Kidney epithelial cell (primary cell): ENCODE data around the gene NFYC. TPM values are rescaled to one million over a fixed set of nuclear protein-coding genes. Genes with fewer than 3 reads are reported as not detected.
"Not testable (repeated sequence)": the region's sequence is repeated elsewhere in the genome, so short reads cannot be mapped to it uniquely, and the experiment has no call there.

Experiments
- DNase-seq: peaks from one replicate; pipeline ENCODE4 v3.0.0-alpha.2; 2010; ENCODE audit warnings: low read depth
- H3K27me3 ChIP-seq: 2 replicates; pipeline ENCODE4 v1.6.0; 2011; ENCODE audit warnings: low read length; ENCODE audit not compliant: control insufficient read depth, insufficient read depth
- H3K36me3 ChIP-seq: 2 replicates; pipeline ENCODE4 v1.5.1; 2011; ENCODE audit warnings: low read length; ENCODE audit not compliant: control insufficient read depth, insufficient read depth
- H3K4me3 ChIP-seq: 2 replicates; pipeline ENCODE4 v1.5.1; 2011; ENCODE audit warnings: low read depth, mild to moderate bottlenecking, control low read depth, low read length
- total RNA-seq: library from RNA; depleted of rRNA; stranded (reverse); fragments of >200 nt; gene quantifications from 2 replicates; pipeline ENCODE4 v1.2.3, GENCODE V29; 2015
- TF ChIP-seq, protein P1 (sequence below): IDR thresholded peaks from 2 replicates; pipeline ENCODE4 v1.5.1; 2011; ENCODE audit warnings: mild to moderate bottlenecking, moderate library complexity, low read length, control low read depth, inconsistent platforms; ENCODE audit not compliant: insufficient read depth, poor library complexity, severe bottlenecking

NFYC gene
- total RNA-seq, 1 donor from 2014 or later = 44.4 TPM

DNA sequence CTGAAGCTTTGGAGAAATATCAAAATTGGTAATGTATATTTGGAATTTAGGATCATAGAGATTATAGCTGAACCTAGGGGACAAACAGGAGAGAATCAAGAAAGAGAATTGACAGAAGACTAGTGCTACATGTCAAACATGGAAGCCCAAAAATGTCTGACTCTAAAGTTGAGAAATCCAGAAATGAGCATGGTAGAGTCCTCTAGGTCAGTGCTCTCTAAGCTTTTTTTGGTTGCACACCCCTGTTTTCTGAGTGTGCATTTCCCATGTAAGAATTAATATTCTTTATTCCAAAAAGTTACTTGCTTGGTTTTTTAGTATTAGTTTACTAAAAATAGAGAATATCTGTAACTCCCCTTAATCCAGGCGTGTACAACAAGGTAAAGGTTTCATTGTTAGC lies 25.6 kb downstream of the NFYC start:
- no peak overlapping the region for H3K4me3 ChIP-seq
- DNase-seq = no peak
- no peaks in the 10 kb centered on the region for H3K27me3 ChIP-seq
- H3K36me3 ChIP-seq = no peaks in the 10 kb centered on the region
- TF ChIP-seq, protein P1, sequence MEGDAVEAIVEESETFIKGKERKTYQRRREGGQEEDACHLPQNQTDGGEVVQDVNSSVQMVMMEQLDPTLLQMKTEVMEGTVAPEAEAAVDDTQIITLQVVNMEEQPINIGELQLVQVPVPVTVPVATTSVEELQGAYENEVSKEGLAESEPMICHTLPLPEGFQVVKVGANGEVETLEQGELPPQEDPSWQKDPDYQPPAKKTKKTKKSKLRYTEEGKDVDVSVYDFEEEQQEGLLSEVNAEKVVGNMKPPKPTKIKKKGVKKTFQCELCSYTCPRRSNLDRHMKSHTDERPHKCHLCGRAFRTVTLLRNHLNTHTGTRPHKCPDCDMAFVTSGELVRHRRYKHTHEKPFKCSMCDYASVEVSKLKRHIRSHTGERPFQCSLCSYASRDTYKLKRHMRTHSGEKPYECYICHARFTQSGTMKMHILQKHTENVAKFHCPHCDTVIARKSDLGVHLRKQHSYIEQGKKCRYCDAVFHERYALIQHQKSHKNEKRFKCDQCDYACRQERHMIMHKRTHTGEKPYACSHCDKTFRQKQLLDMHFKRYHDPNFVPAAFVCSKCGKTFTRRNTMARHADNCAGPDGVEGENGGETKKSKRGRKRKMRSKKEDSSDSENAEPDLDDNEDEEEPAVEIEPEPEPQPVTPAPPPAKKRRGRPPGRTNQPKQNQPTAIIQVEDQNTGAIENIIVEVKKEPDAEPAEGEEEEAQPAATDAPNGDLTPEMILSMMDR = no peak

DNA sequence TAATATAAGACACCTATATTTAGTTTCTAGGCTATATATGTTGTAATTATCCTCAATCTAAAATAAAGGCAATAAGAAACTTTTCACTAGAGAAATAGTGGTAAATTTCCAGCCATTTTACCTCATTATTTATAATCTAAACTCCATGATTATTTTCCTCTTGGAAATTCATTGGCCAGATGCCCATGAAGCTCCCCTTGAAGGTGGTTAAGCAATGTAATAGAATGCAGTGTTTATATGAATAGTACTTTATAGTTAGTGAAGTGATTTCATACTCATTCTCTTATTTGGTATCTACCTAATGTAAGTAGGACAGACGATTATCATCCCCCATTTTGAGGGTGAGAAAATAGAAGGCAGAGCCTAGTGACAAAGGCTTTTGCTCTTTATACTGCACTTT lies 26.5 kb downstream of the NFYC start:
- H3K4me3 ChIP-seq = no peak overlapping the region
- TF ChIP-seq, protein P1 = no peak
- DNase-seq = no peak

DNA sequence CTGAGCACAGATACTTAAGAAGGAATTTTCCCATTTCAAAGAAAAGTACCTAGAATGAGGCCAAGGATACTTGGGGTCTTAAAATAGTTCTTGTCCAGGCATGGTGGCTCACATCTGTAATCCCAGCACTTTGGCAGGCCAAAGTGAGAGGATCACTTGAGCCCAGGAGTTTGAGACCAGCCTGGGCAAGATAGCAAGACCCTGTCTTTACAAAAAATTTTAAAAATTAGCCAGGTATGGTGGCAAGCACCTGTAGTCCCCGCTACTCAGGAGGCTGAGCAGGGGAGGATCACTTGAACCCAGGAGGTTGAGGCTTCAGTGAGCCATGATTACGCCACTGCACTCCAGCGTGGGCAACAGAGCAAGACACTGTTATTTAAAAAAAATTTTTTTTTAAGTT lies 29.0 kb downstream of the NFYC start:
- no peak for DNase-seq
- Histone ChIP-seq H3K36me3 (no peaks in the 10 kb centered on the region), H3K27me3 (no peaks in the 10 kb centered on the region), H3K4me3 (no peak overlapping the region)
- TF ChIP-seq, protein P1 = no peak

More for the DNA sequence above, 26.5 kb downstream of the NFYC start:
- no peaks in the 10 kb centered on the region for H3K36me3 ChIP-seq
- no peaks in the 10 kb centered on the region for H3K27me3 ChIP-seq

DNA sequence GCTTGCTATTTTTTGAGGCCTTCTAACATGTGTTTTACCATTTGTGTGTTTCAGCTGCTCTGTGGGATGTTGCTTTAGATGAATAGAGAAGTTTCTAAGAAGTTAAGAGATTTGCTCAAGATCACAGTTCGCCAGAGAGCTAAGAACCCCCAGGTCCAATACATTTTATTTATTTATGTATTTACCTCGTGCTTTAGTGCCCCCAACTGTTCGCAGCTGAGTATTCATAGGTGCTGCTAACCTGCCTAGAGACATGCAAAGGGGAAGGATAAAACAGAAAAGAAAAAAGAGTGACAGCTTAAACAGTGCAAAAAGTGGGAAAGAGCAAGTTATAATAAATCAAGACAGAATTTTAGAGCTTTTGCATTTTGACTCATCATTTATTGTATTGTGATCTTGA lies 31.1 kb downstream of the NFYC start:
- TF ChIP-seq, protein P1 = no peak
- no peaks in the 10 kb centered on the region for H3K36me3 ChIP-seq
- no peak for DNase-seq
- no peaks in the 10 kb centered on the region for H3K27me3 ChIP-seq
- no peak overlapping the region for H3K4me3 ChIP-seq

DNA sequence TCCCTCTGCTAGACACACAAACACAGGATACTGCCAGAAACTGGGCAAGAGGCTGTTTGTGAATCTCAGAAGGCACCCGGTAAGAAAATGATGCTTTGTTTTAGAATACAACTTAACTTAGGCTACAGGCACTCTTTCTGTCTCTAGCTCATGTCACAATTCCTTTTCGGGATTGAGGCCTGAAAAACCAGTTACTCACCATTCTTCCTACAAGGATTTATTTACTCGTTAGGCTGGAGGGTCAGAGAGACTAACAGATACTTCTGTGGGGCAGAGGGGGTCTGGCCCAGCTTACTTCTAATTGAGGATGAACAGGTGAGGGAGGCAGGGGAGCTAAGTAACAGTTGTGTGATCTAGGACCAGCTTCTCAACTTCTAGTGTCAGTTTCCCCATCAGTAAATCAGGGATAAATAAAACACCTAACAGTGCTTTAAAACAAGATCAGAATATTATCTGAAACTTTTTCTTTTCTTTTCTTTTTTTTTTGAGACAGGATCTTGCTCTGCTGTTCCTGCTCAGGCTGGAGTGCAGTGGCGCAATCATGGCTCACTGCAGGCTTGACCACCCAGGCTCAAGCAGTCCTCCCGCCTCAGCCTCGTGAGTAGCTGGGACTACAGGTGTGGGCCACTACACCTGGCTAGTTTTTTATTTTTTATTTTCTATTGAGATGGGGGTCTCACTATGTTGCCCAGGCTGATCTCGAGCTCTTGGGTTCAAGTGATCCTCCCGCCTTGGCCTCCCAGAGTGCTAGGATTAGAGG lies 31.9 kb downstream of the NFYC start:
- no peak for DNase-seq
- TF ChIP-seq, protein P1 = no peak
- Histone ChIP-seq H3K4me3 (no peak overlapping the region), H3K27me3 (no peaks in the 10 kb centered on the region), H3K36me3 (no peaks in the 10 kb centered on the region)

DNA sequence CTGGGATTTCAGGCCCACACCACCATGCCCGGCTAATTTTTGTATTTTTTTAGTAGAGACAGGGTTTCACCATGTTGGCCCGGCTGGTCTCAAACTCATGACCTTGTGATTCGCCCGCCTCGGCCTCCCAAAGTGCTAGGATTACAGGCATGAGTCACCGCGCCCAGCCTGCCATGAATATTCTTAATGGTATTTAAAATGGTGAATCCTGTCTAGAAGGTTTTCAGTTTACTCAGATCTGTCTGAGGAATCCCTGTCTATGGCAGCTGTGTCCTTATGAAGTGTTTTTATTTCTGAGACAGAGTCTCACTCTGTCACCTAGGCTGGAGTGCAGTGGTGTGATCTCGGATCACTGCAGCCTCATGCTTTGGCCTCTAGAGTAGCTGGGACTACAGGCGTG lies 36.2 kb downstream of the NFYC start:
- H3K27me3 ChIP-seq, DNase-seq, H3K4me3 ChIP-seq, H3K36me3 ChIP-seq: not testable (repeated sequence)

DNA sequence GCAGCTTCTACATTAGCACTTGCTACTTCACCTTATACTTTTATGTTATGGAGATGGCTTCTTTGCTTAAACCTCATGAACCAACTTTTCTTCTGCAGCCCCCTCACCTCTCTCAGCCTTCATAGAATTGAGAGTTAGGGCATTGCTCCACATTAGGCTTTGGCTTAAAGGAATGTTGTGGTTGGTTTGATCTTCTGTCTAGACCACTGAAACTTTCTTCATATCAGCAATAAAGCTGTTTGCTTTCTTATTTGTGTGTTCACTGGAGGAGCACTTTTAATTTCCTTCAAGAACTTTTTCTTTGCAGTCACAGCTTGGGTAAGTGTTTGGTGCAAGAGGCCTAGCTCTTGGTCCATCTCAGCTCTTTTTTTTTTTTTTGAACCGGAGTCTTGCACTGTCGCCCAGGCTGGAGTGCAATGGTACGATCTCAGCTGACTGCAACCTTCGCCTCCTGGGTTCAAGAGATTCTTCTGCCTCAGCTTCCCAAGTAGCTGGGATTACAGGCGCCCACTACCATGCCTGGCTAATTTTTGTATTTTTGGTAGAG lies 37.9 kb downstream of the NFYC start:
- not testable (repeated sequence) for H3K4me3 ChIP-seq, H3K36me3 ChIP-seq, H3K27me3 ChIP-seq
- peak; percentile 14 for DNase-seq
